Right ventricle myocardium inferior (tissue), 1 donor: ENCODE measurements around the gene KRTAP10-1. TPM values are rescaled to one million over a fixed set of nuclear protein-coding genes. Genes with fewer than 3 reads are reported as not detected.

Experiments used
- ATAC-seq: fragments of 200-7000 bp; cut with Tn5 transposase; one replicate; pipeline ENCODE4 v1.9.1; 2020; ENCODE audit warnings: mild to moderate bottlenecking, moderate library complexity
- DNase-seq: peaks from one replicate; pipeline ENCODE4 v3.0.0; 2021; ENCODE audit errors: missing footprints
- intact Hi-C: fragments of 100-400 bp; cut with DNase I; formaldehyde crosslinking; loops from one replicate; pipeline ENCODE4 v1.11.0; 2022
- total RNA-seq: library from RNA; stranded (reverse); fragmentation: NEBNext Ultra II Directional; extraction: Animal tissue kit (Norgen Biotek cat#: 25700); gene quantifications from one replicate; pipeline ENCODE4 v1.2.1, GENCODE V29; 2021
- donor health status: DM: no; HTN: yes; CAD: no; lungs with severe emphysema.

The KRTAP10-1 gene
- total RNA-seq, 1 donor from 2014 or later, result not detected

GRCh38 chr21:44498280-44499210, 41.5 kb downstream of the KRTAP10-1 start:
- ATAC-seq (no peak), DNase-seq (no peak)
- intact Hi-C loops, result no loop called here

DNA sequence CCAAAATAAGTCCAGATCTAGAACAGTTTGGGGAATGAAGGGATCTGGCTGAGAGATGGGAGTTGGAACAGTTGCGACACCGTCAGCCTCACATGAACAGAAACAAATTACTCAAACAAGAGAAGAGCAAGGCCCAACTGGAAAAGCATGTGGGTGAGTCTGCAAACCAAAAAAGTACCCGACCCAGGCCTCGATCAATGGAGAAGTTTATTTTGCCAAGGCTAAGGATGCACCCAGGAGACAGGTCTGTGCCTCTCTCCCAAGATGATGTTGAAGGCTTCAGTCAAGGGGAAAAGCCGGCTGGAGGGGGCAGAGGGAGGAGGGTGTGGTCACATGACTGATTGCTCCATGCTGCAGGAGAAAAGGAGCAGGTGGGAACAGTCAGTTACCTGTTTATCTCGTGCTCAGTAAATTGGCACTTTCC, 42.3 kb downstream of the KRTAP10-1 start:
- no peak for DNase-seq
- intact Hi-C loops, result no loop called here
- peak; percentile 32 for ATAC-seq

DNA sequence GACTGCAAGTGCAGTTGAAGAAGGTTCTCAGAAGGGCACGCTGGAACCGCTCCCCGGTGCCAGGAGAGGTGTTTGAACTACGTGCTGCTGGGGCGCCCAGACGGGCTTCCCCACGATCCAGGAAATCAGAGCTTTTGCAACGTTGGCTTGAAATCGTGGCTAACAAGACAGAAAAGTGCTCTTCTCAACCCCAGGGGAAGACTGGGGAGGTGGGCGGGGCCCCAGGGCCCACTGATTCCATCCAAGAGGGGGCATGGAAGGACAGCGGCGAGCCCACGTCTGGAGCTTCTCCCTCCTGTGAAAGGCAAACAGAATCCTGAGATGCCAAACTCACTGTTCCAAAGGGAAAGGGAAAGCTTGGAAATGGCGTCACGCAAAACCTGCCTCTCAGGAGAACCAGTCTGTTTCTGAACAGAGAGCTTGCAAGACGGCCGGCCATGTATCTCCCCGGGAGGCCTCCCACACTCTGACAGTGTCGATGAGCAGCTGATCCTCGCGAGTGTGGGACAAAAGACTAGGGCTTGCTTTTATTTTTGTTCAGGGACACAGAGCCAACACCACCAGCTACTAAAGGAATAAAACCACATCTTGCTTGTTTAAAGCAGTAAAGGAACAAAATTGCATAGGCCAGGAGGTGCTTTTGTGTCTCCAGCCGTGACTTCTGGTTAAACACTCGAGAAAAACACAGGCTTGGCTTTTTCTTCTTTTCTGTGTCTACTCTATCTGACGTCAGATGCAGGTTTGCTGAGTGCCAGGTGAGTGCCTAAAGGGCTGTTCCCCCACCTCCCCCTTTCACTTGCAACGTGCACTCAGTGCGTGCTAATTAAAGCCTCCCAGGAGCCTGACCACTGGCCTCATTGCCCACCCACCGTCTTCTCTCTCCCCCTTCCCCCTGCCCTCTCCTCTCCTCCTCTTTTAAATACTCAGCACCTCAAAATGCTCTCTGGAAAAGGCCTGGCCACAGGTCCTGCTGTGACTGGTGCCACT, 43.1 kb downstream of the KRTAP10-1 start:
- ATAC-seq, result no peak
- no peak for DNase-seq
- intact Hi-C loops, result no loop called here

DNA sequence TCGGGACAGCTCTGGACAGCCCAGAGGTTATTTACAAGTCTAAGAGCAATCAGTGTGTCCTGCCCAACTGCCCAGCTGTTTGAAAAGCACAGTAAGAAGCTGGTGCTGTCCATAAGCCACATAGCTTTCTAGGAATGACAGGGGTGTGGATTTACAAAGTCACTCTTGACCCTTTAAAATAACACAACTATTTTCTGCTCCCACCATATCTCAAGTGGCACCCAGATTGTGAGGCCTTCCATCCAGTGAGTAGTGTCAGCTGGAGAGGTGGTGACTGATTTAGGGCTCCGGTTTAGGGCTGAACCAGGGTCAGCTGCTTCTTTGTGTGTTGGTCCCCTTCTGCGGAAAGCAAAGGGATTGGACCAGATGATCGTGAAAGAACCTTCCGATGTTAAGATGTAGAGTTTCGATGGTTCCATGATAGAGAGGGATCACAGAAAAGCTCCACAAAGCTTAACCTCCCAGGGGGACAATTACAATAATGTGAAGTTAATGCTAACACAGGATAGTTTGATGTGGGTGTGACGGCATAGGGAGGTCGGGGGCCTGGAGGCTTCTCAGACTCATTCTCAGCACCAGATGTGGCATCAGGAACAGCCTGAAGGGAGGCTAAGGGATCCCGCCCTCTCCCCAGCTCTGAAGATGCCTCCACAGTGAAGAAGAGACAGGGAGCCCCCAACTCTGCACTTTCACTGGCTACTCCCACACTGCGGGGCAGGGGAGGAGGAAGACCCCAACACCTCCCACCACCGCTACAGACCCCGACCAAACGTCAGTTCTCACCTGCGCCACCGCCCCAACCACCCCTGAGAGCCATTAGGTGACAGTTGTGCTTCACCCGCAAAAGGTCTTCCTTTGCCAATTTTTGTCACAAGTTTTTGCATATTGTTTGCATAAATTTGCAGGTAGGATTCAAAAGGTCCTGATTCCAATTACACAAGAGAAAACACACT, 44.1 kb downstream of the KRTAP10-1 start:
- no peak for DNase-seq
- peak; percentile 66 for ATAC-seq
- intact Hi-C loops, result no loop called here

GRCh38 chr21:44494956-44495355, 45.0 kb downstream of the KRTAP10-1 start:
- DNase-seq (no peak), ATAC-seq (no peak)
- intact Hi-C loops, result no loop called here

- DNase-seq, result no peak
- ATAC-seq, result no peak
- intact Hi-C loops, result no loop called here
Measured at GRCh38 chr21:44494418-44494817, 45.6 kb downstream of the KRTAP10-1 start.

DNA sequence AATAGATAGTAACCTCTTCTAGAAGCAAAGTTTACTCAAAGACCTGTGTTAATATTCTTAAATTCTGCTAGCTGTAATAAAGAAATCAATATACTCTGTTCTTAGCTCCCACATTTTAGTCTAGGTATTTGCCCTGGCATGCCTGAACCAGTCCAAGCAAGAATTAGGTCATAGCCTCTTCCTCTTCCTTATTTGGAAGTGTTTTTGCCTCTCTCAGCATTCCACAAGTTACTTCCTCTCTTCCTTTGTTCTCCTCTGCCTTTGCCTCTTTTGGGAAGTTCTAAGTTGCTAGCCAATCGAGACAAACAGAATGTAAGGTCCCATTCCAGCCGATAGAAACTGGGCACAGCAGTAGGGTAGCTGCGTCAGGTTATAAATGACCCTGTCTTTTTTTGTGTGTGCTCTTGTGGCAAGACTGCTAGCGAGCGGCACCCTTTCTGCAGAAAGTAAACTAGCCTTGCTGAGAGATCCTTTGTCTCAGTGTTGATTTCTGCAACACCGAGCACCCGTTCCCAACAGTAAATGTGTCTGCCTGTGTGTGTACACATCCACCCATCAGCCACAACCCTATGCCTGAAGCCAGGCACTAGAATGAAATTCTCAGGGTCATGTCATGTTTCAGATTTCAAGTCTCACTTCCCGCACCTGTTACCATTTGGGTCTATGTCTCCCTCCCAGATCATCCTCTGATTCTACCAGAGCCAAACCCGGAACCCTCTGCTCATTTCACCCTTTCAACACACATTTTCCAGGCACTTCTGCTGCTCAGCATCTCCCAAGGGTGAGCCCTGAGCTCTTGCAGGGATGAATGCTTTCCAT, 47.2 kb downstream of the KRTAP10-1 start:
- ATAC-seq, result no peak
- DNase-seq, result no peak
- intact Hi-C loops, result no loop called here

DNA sequence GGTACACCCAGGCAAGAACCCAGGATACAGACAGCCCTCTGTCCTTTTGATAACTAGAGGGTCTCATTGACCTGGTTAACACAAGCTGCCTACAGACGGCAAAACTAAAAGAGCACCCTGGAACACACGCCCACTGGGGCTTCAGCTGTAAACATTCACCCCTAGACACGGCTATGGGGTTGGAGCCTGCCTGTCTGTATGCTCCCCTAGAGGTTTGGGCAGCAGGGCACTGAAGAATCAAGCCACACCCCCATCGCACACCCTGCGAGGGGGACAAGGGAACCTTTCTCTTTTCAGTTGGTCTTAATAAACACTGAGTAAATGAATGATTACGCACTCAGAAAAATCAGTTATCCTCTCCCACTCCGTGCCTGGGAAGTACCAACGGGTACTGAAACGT, 49.2 kb downstream of the KRTAP10-1 start:
- ATAC-seq, result no peak

GRCh38 chr21:44490405-44490804, 49.6 kb downstream of the KRTAP10-1 start:
- DNase-seq, result no peak
- intact Hi-C loops, result no loop called here
- ATAC-seq, result no peak

More for the DNA sequence above, 49.2 kb downstream of the KRTAP10-1 start:
- no peak for DNase-seq
- intact Hi-C loops, result no loop called here

DNA sequence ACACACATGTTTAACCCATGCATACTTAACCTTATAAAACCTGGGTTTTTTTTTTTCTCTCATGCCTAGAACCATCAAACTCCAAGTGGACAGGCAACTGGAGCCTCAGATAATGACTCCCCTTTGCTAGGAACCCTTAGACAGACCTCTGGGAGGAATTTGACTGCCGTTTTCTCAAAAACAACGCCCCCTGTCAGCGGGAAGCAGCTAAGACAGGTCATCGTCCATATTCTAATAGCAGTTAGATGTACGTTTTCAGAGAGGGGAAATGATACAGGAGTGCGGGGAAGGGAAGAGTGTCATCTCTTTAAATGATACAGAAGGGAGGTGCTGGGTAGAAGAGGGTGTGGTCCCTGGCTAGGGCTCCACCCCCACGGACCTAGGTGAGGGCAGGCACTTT, 50.0 kb downstream of the KRTAP10-1 start:
- intact Hi-C loops, result no loop called here
- no peak for ATAC-seq
- no peak for DNase-seq

Other genes starting within 250 kb of the KRTAP10-1 start
- 52.5 TPM for gene PFKL, start 240.1 kb downstream of the KRTAP10-1 start, total RNA-seq
- 16.8 TPM for gene CFAP410, start 200.8 kb downstream of the KRTAP10-1 start, total RNA-seq
- gene TRPM2, start 186.6 kb downstream of the KRTAP10-1 start, total RNA-seq, result 2.7 TPM
- 3.3 TPM for gene LRRC3, start 84.7 kb downstream of the KRTAP10-1 start, total RNA-seq
- not detected for gene KRTAP10-2, start 11.3 kb upstream of the KRTAP10-1 start, total RNA-seq
- not detected for gene KRTAP10-3, start 18.6 kb upstream of the KRTAP10-1 start, total RNA-seq
- gene KRTAP10-4, start 33.5 kb upstream of the KRTAP10-1 start, total RNA-seq, result not detected
- gene KRTAP10-5, start 40.4 kb upstream of the KRTAP10-1 start, total RNA-seq, result not detected
- not detected for gene KRTAP10-6, start 52.3 kb upstream of the KRTAP10-1 start, total RNA-seq
- gene KRTAP10-7, start 60.4 kb upstream of the KRTAP10-1 start, total RNA-seq, result not detected
- not detected for gene KRTAP10-8, start 71.9 kb upstream of the KRTAP10-1 start, total RNA-seq
- not detected for gene KRTAP10-9, start 86.9 kb upstream of the KRTAP10-1 start, total RNA-seq
- not detected for gene KRTAP10-10, start 97.2 kb upstream of the KRTAP10-1 start, total RNA-seq
- not detected for gene KRTAP10-11, start 106.2 kb upstream of the KRTAP10-1 start, total RNA-seq
- not detected for gene KRTAP12-4, start 114.5 kb upstream of the KRTAP10-1 start, total RNA-seq
- gene KRTAP12-3, start 117.7 kb upstream of the KRTAP10-1 start, total RNA-seq, result not detected
- not detected for gene KRTAP12-2, start 126.7 kb upstream of the KRTAP10-1 start, total RNA-seq
- gene KRTAP12-1, start 142.0 kb upstream of the KRTAP10-1 start, total RNA-seq, result not detected
- not detected for gene KRTAP10-12, start 157.0 kb upstream of the KRTAP10-1 start, total RNA-seq
- 0.65 TPM for gene TSPEAR, start 171.4 kb upstream of the KRTAP10-1 start, total RNA-seq